ENCODE results near the gene CATSPERZ.

The CATSPERZ gene

DNA sequence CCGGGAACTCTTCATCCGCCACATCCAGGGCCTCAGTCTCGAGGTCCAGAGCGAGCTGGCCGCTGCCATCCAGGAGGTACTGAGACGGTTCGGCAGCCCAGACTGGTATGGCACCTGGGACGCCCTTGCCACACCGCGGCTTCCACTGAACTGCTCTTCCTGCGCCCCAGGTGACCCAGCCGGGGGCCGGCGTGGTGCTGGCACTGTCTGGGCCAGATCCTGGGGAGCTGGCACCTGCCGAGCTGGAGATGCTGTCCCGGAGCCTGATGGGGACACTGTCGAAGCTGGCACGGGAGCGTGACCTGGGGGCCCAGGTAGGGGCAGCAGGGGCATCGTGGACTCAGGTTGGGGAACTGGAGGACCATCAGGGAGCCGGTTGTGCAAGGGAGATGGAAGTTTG is 41.3 kb downstream of the CATSPERZ start:
- no peak for DNase-seq (ENCODE audit: low read depth in 2 of 2)

DNA sequence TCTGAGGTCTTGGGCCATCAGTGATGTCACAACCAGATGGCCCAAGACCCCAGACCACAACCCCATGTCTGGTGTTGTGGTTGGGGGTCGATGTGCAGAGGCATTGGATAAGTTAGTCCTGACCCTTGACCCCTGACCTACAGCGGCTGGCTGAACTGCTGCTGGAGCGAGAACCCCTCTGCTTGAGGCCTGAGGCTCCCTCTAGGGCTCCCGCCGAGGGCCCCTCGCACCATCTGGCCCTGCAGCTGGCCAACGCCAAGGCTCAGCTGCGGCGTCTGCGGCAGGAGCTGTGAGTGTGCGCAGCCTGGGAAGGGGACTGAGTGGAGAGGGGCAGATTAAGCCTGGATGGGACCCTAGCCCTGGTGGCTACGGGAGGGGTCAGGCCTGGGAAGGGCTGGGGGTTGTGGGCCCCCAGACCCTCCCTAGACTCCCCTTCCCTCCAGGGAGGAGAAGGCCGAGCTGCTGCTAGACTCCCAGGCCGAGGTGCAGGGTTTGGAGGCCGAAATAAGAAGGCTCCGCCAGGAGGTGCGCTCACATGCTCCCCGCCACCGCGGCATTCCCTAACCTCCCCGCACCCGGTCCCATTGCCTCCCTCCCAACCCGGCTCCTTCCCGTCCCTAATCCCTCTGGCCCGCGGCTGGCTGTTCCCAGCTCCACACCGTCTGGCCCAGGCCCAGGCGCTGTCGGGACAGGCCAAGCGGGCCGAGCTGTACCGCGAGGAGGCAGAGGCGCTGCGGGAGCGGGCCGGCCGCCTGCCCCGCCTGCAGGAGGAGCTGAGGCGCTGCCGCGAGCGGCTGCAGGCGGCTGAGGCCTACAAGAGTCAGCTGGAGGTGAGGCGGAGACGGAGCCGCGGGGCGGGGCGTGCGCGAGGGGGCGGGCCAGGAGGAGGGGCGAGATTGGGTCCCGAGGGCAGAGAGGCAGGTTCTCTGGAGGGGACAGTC is 42.0 kb downstream of the CATSPERZ start:
- peak; percentile 76 to 78 for DNase-seq (ENCODE audit: low read depth in 2 of 2)

DNA sequence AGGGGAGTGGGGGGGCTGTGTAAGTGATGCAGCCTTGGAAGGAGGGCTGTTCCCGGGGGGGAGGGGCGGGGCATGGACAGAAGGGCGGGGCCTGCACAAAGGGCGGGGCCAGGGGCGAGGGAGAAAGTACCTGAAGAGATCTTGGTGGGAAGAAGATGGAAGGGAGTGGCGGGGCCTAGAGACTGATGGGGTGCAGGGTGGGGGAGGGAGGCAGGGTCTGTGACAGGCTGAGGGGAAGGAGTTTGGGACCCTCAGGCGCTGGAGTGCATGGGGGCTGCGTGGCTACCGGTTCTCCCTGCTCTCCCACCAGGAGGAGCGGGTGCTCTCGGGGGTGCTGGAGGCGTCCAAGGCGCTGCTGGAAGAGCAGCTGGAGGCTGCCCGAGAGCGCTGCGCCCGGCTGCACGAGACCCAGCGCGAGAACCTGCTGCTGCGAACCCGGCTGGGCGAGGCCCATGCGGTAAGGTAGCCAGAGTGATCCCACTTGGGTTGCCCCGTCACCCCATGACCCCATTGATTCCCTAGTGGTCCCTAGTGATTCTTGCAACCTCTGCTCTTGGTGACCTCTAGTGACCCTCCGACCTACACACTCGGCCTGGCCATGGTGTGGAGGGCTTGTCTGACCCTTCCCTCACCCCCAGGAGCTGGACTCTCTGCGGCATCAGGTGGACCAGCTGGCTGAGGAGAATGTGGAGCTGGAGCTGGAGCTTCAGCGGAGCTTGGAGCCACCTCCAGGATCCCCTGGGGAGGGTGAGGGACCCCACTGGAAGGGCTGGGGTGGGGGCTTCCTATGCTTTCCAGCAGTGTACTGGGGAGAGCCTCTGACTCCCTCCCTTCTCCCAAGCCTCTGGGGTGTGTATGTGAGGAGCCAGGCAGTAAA is 42.9 kb downstream of the CATSPERZ start:
- DNase-seq (ENCODE audit: low read depth in 2 of 2) = no peak

DNA sequence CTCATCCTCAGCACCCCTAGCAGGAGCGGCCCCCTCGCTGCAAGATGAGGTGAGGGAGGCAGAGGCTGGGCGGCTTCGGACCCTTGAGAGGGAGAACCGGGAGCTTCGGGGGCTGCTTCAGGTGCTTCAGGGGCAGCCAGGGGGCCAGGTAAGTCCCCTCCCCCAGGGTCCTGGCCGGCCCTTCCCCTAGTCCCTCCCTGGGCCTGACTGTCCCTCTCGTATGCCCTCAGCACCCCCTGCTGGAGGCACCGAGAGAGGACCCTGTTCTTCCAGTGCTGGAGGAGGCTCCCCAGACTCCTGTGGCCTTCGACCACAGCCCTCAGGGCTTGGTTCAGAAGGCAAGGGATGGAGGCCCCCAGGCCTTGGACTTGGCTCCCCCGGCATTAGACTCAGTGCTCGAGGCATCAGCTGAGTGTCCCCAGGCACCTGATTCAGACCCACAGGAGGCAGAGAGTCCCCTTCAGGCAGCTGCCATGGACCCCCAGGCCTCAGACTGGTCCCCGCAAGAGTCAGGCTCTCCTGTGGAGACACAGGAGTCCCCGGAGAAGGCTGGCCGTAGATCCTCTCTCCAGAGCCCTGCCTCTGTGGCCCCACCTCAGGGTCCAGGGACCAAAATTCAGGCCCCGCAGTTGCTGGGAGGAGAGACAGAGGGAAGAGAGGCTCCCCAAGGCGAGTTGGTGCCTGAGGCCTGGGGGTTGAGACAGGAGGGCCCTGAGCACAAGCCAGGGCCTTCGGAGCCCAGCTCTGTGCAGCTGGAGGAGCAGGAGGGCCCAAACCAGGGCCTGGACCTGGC is 43.8 kb downstream of the CATSPERZ start:
- no peak for DNase-seq (ENCODE audit: low read depth in 2 of 2)

DNA sequence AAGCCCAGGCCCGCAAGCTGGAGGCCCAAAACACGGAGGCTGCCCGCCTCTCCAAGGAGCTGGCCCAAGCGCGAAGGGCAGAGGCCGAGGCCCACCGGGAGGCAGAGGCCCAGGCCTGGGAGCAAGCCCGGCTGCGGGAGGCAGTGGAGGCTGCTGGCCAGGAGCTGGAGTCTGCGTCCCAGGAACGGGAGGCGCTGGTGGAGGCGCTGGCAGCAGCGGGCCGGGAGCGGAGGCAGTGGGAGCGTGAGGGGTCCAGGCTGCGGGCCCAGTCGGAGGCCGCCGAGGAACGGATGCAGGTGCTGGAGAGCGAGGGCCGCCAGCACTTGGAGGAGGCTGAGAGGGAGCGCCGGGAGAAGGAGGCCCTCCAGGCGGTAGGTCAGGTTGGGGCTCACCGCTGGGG is 44.6 kb downstream of the CATSPERZ start:
- no peak for DNase-seq (ENCODE audit: low read depth in 2 of 2)

DNA sequence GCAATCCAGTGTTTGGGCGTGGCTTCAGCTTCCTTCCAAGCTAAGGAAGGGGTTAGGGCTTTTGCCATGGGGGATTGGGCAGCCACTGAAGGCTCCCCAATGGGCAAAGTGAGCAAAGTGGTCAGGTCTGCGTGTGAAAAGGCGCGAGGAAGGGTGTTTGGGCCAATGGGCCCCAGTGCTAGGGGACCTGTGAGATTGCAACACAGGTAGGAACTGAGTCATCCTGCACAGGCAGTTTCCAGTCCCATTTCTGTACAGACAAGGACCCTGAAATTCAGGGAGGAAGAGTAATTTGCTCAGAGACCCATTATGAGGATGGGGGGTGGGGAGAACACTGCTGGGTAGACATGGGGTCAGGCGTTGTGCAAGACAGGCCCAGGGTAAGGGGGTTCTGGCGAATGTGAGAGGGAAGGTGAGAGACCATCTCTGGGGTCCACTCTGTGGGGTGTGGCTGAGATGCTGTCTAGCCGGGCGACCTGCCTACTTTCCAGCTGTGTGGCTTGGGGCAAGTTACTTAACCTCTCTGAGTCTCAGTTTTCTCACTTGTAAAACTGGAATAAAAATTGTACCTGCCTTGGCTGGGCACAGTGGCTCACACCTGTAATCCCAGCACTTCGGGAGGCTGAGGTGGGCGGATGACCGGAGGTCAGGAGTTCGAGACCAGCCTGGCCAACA is 47.2 kb downstream of the CATSPERZ start:
- DNase-seq (ENCODE audit: low read depth in 2 of 2) = no peak

DNA sequence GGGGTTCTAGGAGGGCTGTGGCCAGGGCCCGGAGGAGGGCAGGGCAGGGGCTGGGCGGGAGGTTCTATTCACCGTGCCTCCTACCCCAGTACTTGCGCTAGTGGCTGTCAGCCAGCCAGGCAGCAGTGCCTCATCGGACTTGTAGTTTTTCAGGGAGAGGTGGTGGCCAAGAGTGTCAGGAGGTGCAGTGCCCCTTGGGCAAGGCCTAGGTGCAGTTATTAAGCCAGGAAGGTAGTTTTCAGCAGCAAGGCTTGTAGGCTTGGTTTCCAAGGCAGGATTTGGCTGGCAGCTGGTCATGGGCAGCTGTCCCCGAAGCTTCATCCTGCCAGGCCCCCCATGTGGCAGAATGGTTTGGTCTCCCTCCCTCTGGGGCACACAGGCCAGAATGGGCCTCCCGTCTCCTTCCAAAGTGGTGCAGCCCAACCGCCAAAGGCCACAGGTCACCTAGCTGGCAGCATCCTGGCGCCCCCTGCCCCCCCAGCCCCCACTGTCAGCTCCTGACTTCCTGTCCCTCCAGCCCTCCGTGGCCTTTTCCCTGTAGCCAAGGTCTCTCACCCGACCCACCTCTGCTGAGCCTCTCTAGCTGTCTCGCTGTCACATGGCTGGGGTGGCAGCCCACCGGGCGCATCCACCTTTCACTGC is 48.3 kb downstream of the CATSPERZ start:
- DNase-seq (ENCODE audit: low read depth in 2 of 2) = no peak

DNA sequence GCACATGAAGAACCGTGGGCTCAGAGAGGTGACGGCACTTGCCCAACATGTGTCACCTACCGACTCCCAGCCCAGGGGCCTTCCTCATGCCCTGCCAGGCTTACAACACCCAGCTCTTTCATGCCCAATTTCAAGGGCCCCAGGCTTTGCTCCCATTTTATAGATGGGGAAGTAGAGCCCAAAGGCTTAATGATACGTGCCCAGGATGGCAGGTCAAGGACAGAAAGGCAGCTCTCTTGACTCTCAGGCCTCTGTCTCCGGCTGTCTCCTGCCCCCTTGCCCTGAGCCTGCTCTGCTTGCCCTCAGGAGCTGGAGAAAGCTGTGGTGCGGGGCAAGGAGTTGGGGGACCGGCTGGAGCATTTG is 48.8 kb downstream of the CATSPERZ start:
- DNase-seq (ENCODE audit: low read depth in 2 of 2) = no peak

DNA sequence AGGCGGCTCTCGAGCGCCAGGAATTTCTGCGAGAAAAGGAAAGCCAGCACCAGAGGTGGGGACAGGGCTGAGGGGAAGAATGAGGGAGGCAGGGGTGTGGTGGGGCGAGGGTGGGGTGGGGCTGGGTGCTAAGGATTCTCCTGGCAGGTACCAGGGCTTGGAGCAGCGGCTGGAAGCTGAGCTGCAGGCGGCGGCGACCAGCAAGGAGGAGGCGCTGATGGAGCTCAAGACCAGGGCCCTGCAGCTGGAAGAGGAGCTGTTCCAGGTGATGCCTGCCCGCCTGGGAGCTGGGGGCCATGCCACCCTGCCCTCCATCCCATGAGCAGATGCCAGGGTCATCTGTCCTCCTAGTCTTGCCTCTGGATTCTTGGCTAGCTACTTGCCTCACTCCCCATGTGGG is 49.2 kb downstream of the CATSPERZ start:
- DNase-seq (ENCODE audit: low read depth in 2 of 2) = no peak

DNA sequence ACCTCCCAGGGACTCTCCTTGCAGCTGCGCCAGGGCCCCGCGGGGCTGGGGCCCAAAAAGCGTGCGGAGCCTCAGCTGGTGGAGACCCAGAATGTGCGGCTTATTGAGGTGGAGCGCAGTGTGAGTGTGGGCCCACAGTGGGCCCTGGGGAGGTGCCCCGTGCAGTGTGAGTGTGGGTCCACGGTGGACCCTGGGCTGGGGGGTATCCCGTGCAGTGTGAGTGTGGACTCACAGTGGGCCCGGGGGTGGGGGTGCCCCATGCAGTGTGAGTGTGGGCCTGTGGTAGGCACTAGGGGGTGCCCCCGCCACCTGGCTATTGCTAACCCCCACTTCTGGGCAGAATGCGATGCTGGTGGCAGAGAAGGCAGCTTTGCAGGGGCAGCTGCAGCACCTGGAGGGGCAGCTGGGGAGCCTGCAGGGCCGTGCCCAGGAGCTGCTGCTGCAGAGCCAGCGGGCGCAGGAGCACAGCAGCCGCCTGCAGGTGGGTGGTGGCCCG is 51.0 kb downstream of the CATSPERZ start:
- DNase-seq (ENCODE audit: low read depth in 2 of 2) = no peak

DNA sequence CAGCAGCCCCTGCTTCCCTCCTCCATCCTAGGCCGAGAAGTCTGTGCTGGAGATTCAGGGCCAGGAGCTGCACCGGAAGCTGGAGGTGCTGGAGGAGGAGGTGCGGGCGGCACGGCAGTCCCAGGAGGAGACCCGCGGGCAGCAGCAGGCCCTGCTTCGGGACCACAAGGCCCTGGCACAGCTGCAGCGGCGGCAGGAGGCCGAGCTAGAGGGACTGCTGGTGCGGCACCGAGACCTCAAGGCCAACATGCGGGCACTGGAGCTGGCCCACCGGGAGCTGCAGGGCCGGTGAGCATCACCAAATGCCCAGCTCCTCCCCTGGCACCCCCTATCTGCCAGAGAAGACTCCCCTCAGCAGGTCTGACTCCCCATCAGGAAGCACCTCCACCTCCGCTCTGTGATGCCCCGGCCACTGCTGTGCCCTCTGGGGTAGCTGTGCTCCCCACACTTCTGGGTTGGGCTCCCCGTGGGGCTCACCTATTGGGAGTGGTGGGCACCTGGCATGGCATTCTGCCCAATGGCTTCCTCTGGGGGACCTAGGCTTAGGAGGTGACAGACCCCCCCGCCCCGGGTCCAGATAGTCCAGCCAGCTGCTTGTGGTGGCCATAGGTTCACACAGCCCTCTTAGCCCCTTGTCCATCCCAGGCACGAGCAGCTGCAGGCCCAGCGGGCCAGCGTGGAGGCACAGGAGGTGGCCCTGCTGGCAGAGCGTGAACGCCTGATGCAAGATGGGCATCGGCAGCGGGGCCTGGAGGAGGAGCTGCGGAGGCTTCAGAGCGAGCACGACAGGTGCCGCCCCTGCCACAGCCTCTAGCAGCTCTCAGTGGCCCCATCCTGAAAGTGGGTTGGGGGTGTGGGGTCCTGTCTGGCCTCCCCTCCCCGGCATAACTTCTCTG is 52.2 kb downstream of the CATSPERZ start:
- DNase-seq (ENCODE audit: low read depth in 2 of 2) = no peak

DNA sequence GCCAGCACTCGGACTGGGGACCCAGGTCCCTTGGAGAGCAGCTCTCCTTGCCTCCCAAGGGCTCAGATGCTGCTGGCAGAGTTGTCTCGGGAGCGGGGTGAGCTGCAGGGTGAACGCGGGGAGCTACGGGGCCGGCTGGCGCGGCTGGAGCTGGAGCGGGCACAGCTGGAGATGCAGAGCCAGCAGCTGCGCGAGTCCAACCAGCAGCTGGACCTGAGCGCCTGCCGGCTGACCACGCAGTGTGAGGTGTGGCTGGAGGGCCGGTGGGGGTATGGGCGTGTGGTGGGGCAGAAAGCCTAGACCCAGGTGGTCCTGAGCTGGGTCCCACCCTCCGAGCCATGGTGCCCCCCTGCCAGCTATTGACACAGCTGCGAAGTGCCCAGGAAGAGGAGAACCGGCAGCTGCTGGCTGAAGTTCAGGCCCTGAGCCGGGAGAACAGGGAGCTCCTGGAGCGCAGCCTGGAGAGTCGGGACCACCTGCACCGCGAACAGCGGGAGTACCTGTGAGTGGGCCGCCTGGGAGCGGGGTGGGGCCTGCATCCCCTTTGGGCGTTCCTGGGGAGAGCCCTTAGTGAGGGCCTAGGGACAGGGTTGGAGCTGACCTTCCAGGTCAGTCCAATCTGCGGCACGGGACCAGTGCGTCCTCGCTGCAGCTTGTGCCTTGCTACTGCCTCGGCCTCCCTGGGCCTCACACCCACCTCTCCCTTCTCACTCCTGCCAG is 53.0 kb downstream of the CATSPERZ start:
- DNase-seq (ENCODE audit: low read depth in 2 of 2) = no peak

DNA sequence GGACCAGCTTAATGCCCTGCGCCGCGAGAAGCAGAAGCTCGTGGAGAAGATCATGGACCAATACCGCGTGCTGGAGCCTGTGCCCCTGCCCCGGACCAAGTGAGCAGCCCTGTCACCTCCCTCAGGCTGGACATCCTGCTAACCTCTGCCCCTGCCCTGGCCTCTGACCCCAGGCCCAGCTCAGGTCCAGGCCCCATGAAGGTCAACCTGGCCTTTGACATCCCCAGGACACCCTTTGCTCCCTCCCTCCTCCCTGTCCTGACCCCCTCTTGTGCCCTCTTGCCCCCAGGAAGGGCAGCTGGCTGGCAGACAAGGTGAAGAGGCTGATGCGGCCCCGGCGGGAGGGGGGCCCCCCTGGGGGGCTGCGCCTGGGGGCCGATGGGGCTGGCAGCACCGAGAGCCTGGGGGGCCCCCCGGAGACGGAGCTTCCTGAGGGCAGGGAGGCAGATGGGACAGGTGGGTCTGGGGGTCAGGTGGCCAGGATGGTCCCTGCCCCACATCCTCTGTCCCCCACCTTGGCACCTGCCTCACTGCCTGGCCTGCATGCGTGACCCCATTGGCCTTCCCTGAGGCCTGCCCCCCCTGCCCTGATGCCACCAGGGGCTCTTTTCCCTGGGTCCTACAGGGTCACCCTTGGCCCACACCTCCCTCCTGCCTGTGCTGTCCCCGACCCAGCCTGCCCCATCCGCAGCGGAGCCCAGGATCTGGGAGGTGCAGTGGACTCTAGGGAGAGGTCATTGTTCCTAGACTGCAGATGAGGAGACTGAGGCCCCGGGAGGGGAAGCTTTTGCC is 53.8 kb downstream of the CATSPERZ start:
- DNase-seq (ENCODE audit: low read depth in 2 of 2) = no peak
